Breast epithelium (tissue), 4 donors: ENCODE measurements around the gene GDF10. TPM values are rescaled to one million over a fixed set of nuclear protein-coding genes. Genes with fewer than 3 reads are reported as not detected.
A peak's percentile ranks its signal among the peaks of the same experiment; 100 is the strongest.

Experiments
- DNase-seq, 2 donors: peaks; one replicate each; pipeline ENCODE4 v3.0.0-alpha.2; 2019; ENCODE audit warnings: low spot score in 2 of 2
- H3K27ac ChIP-seq, 2 donors: fragments of 200-600 bp; sonication (generic) in 1 of 2; one replicate each; pipeline ENCODE4 v1.5.1; 2016 to 2019; ENCODE audit warnings: mild to moderate bottlenecking in 1 of 2
- H3K27me3 ChIP-seq, 2 donors: fragments of 200-600 bp; sonication (generic) in 1 of 2; one replicate each; pipeline versions ENCODE4 v1.5.1 to v1.6.0; 2017 to 2019; ENCODE audit warnings: control low read depth in 1 of 2, mild to moderate bottlenecking in 1 of 2
- H3K36me3 ChIP-seq: fragments of 200-600 bp; one replicate; pipeline ENCODE4 v1.5.1; 2019
- H3K4me1 ChIP-seq, 2 donors: fragments of 200-600 bp; sonication (generic); one replicate each; pipeline ENCODE4 v1.5.1; 2016 to 2019; ENCODE audit warnings: control low read depth in 1 of 2
- H3K4me3 ChIP-seq, 3 donors: fragments of 200-600 bp; sonication (generic); 1 replicate in 2 of 3; 2 replicates in 1 of 3; pipeline ENCODE4 v1.5.1; 2016 to 2019; ENCODE audit warnings: mild to moderate bottlenecking in 3 of 3, moderate library complexity in 2 of 3
- H3K9me3 ChIP-seq, 2 donors: fragments of 200-600 bp; sonication (generic) in 1 of 2; one replicate each; pipeline ENCODE4 v1.5.1; 2016 to 2019; ENCODE audit warnings: control low read depth in 1 of 2
- CTCF ChIP-seq, 3 donors: fragments of 450-650 bp; IDR thresholded peaks; one replicate each; pipeline ENCODE4 v1.5.1; 2016 to 2017; ENCODE audit warnings: antibody characterized with exemption in 3 of 3, mild to moderate bottlenecking in 3 of 3, moderate library complexity in 3 of 3
- POLR2A ChIP-seq: fragments of 450-650 bp; IDR thresholded peaks from one replicate; pipeline ENCODE4 v1.6.1; 2016; ENCODE audit warnings: antibody characterized with exemption, mild to moderate bottlenecking, moderate library complexity
- POLR2AphosphoS5 ChIP-seq, 3 donors: sonication (generic); formaldehyde crosslinking; IDR thresholded peaks; one replicate each; pipeline ENCODE4 v1.6.1; 2017; ENCODE audit warnings: antibody characterized with exemption in 3 of 3
- intact Hi-C: fragments of 100-400 bp; cut with DNase I; formaldehyde crosslinking; loops from one replicate; pipeline ENCODE4 v1.15.1; 2023; ENCODE audit warnings: low total_unique reads
- total RNA-seq, 3 donors: library from RNA; depleted of rRNA; stranded (reverse); fragments of >200 nt; gene quantifications; one replicate each; pipeline ENCODE4 v1.1.0, GENCODE V29; 2016

GDF10 gene
- total RNA-seq, 3 donors from 2014 or later, result 2.0 to 12.3 (median 2.0) TPM

- Histone ChIP-seq H3K27ac (no peak overlapping the region), H3K36me3 (no peaks in the 10 kb centered on the region), H3K4me1 (peaks cover 0 to 6% of the 10 kb centered on the region in 2 donors), H3K4me3 (no peak overlapping the region), H3K27me3 (peaks cover 2 to 31% of the 10 kb centered on the region in 2 donors), H3K9me3 (no peaks in the 10 kb centered on the region)
- intact Hi-C loops, result no loop called here
- DNase-seq, result no peak
- no peak for TF ChIP-seq CTCF (IDR thresholded peaks at IDR 0.05)
- no peak for TF ChIP-seq POLR2A
- TF ChIP-seq POLR2AphosphoS5 (IDR thresholded peaks at IDR 0.05), result no peak
These were observed 2.0 kb upstream of the GDF10 start for GRCh38 chr10:47297866-47298540.

- no peak for DNase-seq
- Histone ChIP-seq H3K4me3 (no peak overlapping the region), H3K4me1 (peaks cover 0 to 6% of the 10 kb centered on the region in 2 donors), H3K36me3 (no peaks in the 10 kb centered on the region), H3K9me3 (no peaks in the 10 kb centered on the region), H3K27me3 (peaks cover 2 to 31% of the 10 kb centered on the region in 2 donors), H3K27ac (no peak overlapping the region)
- intact Hi-C loops, result no loop called here
- TF ChIP-seq CTCF (IDR thresholded peaks at IDR 0.05) (no peak), POLR2AphosphoS5 (IDR thresholded peaks at IDR 0.05) (no peak), POLR2A (no peak)
These were observed 1.3 kb upstream of the GDF10 start for GRCh38 chr10:47298715-47299114.

- Histone ChIP-seq H3K27me3 (peaks cover 2 to 31% of the 10 kb centered on the region in 2 donors), H3K27ac (peak overlapping the region in 1 of 2 donors; percentile 23), H3K4me3 (peak overlapping the region; percentile 55 to 78 (median 55)), H3K36me3 (no peaks in the 10 kb centered on the region), H3K9me3 (no peaks in the 10 kb centered on the region), H3K4me1 (peaks cover 0 to 6% of the 10 kb centered on the region in 2 donors)
- intact Hi-C loops, result no loop called here
- DNase-seq, result no peak
- TF ChIP-seq POLR2A (no peak), POLR2AphosphoS5 (IDR thresholded peaks at IDR 0.05) (no peak), CTCF (IDR thresholded peaks at IDR 0.05) (no peak)
These were observed 483 bp downstream of the GDF10 start for GRCh38 chr10:47300429-47300931.

- peaks cover 0 to 6% of the 10 kb centered on the region in 2 donors for H3K4me1 ChIP-seq
These were observed 1.8 kb downstream of the GDF10 start for GRCh38 chr10:47301833-47302232.

More at GRCh38 chr10:47301833-47302232, 1.8 kb downstream of the GDF10 start:
- TF ChIP-seq POLR2A (no peak), POLR2AphosphoS5 (IDR thresholded peaks at IDR 0.05) (no peak), CTCF (IDR thresholded peaks at IDR 0.05) (no peak)
- Histone ChIP-seq H3K36me3 (no peaks in the 10 kb centered on the region), H3K9me3 (no peaks in the 10 kb centered on the region), H3K4me3 (peak overlapping the region in 2 of 3 donors; percentile 55), H3K27me3 (peaks cover 2 to 31% of the 10 kb centered on the region in 2 donors), H3K27ac (no peak overlapping the region)
- intact Hi-C loops, result no loop called here
- DNase-seq, result no peak
